ENCODE results near the gene EMC6. TPM values are rescaled to one million over a fixed set of nuclear protein-coding genes. Genes with fewer than 3 reads are reported as not detected.

EMC6 gene
- total RNA-seq, 4 donors from 2014 or later: 15.8 to 38.2 (median 23.6) TPM

DNA sequence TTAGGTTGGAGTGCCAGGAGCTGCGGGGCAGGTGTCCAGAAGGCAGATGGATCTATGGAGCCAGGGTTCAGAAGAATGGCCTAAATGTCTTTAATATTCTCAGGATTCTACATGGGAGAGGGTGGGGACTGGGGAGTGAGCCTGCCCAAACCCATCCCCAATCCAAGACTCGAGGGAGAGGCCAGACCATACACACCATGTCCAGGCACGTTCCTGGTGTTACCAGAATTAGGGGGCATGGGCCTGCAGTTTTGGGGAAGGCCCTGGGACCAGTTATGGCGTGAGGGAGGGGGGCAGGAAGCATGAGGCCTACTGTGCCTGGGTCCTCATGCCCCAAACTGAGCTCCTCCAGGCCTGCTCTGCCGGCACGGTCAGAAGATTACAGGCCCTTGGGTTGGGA is 2.1 kb upstream of the EMC6 start:
- H3K36me3 ChIP-seq: peaks cover 15 to 48% (median 38%) of the 10 kb centered on the region in 4 donors
- DNase-seq (ENCODE audit: extremely low spot score): no peak
- H3K27ac ChIP-seq (replicated peaks in 1 of 4): peak overlapping the region; percentile 95 to 99 (median 98)
- WGBS: 84% methylated on average over 4 of the region's 6 CpGs
- H3K4me1 ChIP-seq: peaks cover 34 to 48% (median 42%) of the 10 kb centered on the region in 4 donors
- TF ChIP-seq, protein P1, sequence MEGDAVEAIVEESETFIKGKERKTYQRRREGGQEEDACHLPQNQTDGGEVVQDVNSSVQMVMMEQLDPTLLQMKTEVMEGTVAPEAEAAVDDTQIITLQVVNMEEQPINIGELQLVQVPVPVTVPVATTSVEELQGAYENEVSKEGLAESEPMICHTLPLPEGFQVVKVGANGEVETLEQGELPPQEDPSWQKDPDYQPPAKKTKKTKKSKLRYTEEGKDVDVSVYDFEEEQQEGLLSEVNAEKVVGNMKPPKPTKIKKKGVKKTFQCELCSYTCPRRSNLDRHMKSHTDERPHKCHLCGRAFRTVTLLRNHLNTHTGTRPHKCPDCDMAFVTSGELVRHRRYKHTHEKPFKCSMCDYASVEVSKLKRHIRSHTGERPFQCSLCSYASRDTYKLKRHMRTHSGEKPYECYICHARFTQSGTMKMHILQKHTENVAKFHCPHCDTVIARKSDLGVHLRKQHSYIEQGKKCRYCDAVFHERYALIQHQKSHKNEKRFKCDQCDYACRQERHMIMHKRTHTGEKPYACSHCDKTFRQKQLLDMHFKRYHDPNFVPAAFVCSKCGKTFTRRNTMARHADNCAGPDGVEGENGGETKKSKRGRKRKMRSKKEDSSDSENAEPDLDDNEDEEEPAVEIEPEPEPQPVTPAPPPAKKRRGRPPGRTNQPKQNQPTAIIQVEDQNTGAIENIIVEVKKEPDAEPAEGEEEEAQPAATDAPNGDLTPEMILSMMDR (IDR thresholded peaks at IDR 0.05): no peak
- TF ChIP-seq EP300 (IDR thresholded peaks at IDR 0.05): no peak
- TF ChIP-seq POLR2A (IDR thresholded peaks at IDR 0.05; ENCODE audit: low read depth): no peak
- TF ChIP-seq POLR2AphosphoS5 (IDR thresholded peaks at IDR 0.05): no peak
- H3K4me3 ChIP-seq: peak overlapping the region in 2 of 4 donors; percentile 26 to 95
- intact Hi-C loops (cut with DNase I): no loop called here
- H3K27me3 ChIP-seq: no peaks in the 10 kb centered on the region
- no peaks in the 10 kb centered on the region for H3K9me3 ChIP-seq

GRCh38 chr17:3667366-3668278 is 990 bp upstream of the EMC6 start:
- peak in 1 of 2 donors; percentile 69 for TF ChIP-seq POLR2AphosphoS5 (IDR thresholded peaks at IDR 0.05)
- no peak for TF ChIP-seq POLR2A (IDR thresholded peaks at IDR 0.05; ENCODE audit: low read depth)

GRCh38 chr17:3669085-3669347 is 404 bp downstream of the EMC6 start:
- H3K4me1 ChIP-seq: peaks cover 34 to 48% (median 42%) of the 10 kb centered on the region in 4 donors
- TF ChIP-seq POLR2A (IDR thresholded peaks at IDR 0.05; ENCODE audit: low read depth) (no peak), EP300 (IDR thresholded peaks at IDR 0.05) (no peak), POLR2AphosphoS5 (IDR thresholded peaks at IDR 0.05) (no peak)
- TF ChIP-seq, protein P1 (IDR thresholded peaks at IDR 0.05): no peak
- H3K27me3 ChIP-seq: no peaks in the 10 kb centered on the region
- under 1% methylated on average over 32 of the region's 32 CpGs for WGBS
- DNase-seq (ENCODE audit: extremely low spot score): no peak
- H3K4me3 ChIP-seq: peak overlapping the region; percentile 92 to 99 (median 96)
- intact Hi-C loops (cut with DNase I): loop anchor here (2.0 kb wide), 1 partner anchor 32 kb away; the partner anchor contains the start of genes CTNS and SHPK
- peaks cover 5 to 28% (median 13%) of the 10 kb centered on the region in 4 donors for H3K36me3 ChIP-seq
- H3K27ac ChIP-seq (replicated peaks in 1 of 4): peak overlapping the region; percentile 95 to 99 (median 98)
- H3K9me3 ChIP-seq: no peaks in the 10 kb centered on the region

More at GRCh38 chr17:3667366-3668278, 990 bp upstream of the EMC6 start:
- WGBS: 15% methylated on average over 9 of the region's 39 CpGs
- peak overlapping the region; percentile 95 to 99 (median 98) for H3K27ac ChIP-seq (replicated peaks in 1 of 4)
- intact Hi-C loops (cut with DNase I): loop anchor here (2.0 kb wide), 1 partner anchor 31 kb away; the partner anchor contains the start of genes CTNS and SHPK
- DNase-seq (ENCODE audit: extremely low spot score): peak; percentile 94
- no peaks in the 10 kb centered on the region for H3K9me3 ChIP-seq
- peaks cover 34 to 48% (median 42%) of the 10 kb centered on the region in 4 donors for H3K4me1 ChIP-seq
- no peaks in the 10 kb centered on the region for H3K27me3 ChIP-seq
- peak overlapping the region; percentile 92 to 99 (median 96) for H3K4me3 ChIP-seq
- peaks cover 15 to 40% (median 27%) of the 10 kb centered on the region in 4 donors for H3K36me3 ChIP-seq

GRCh38 chr17:3669548-3669947 is 936 bp downstream of the EMC6 start:
- intact Hi-C loops (cut with DNase I): loop anchor here (2.0 kb wide), 1 partner anchor 33 kb away; the partner anchor contains the start of genes CTNS and SHPK

More at GRCh38 chr17:3669548-3669947, 936 bp downstream of the EMC6 start:
- H3K9me3 ChIP-seq: no peaks in the 10 kb centered on the region
- peaks cover 0 to 23% (median 8%) of the 10 kb centered on the region in 4 donors for H3K36me3 ChIP-seq
- DNase-seq (ENCODE audit: extremely low spot score): no peak
- WGBS: 55% methylated on average over 12 of the region's 12 CpGs
- peak overlapping the region; percentile 92 to 99 (median 96) for H3K4me3 ChIP-seq
- peaks cover 34 to 48% (median 40%) of the 10 kb centered on the region in 4 donors for H3K4me1 ChIP-seq
- H3K27ac ChIP-seq (replicated peaks in 1 of 4): peak overlapping the region in 2 of 4 donors; percentile 95 to 99
- no peaks in the 10 kb centered on the region for H3K27me3 ChIP-seq
- TF ChIP-seq EP300 (IDR thresholded peaks at IDR 0.05) (no peak), POLR2A (IDR thresholded peaks at IDR 0.05; ENCODE audit: low read depth) (no peak), POLR2AphosphoS5 (IDR thresholded peaks at IDR 0.05) (no peak)
- TF ChIP-seq, protein P1 (IDR thresholded peaks at IDR 0.05): no peak

Data from esophagus muscularis mucosa (tissue), 4 donors.